NCI-H146 treated with DMSO at 0.1 percent for 48 hours (cell line): Measurements from ENCODE around the gene KCTD16.

Experiments used
- DNase-seq: peaks from one replicate; lab custom pipeline; 2025; ENCODE audit not compliant: unreplicated experiment; lab: John Stamatoyannopoulos, UW

Gene KCTD16

GRCh38 chr5:144451187-144451973, 280.7 kb downstream of the KCTD16 start:
- DNase-seq = no peak

DNA sequence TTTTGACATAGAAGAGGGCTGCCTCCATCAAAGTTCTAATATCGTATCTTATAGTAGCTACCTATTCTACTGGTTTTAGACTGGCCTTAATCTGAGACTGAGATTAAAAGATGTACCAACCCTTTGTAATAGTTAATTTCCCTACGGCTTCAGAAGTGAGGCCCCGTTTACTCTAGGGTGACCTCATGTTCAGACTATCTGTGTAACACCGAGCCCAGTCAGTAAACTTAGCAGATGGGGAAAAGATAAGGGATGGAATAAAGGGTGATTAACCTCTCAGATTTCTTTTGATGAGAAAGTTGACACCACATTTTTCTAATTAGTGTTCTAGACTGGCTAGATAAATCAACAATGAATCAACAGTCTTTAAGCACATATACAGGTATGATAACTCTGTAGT, 283.1 kb downstream of the KCTD16 start:
- peak; percentile 48 for DNase-seq

- no peak for DNase-seq
These were observed 286.5 kb downstream of the KCTD16 start for GRCh38 chr5:144457160-144457559.

- no peak for DNase-seq
These were observed 287.5 kb downstream of the KCTD16 start for GRCh38 chr5:144458216-144458615.

DNA sequence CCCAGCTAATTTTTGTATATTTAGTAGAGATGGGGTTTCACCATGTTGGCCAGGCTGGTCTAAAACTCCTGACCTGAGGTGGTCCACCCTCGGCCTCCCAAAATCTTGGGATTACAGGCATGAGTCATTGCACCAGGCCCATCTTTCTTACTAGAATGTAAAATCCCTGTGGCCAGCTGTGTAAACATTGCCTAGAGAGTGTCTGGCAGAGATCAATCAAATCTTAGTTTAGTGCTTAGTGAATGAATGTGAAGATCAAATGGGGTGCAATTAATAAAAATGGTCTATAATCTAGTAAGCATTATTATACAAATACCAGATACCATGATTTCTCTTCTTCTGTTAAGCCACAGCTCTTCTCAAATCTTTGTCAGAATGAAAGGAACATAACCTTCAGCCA, 289.9 kb downstream of the KCTD16 start:
- DNase-seq = peak; percentile 21

GRCh38 chr5:144462577-144462976, 291.9 kb downstream of the KCTD16 start:
- no peak for DNase-seq

DNA sequence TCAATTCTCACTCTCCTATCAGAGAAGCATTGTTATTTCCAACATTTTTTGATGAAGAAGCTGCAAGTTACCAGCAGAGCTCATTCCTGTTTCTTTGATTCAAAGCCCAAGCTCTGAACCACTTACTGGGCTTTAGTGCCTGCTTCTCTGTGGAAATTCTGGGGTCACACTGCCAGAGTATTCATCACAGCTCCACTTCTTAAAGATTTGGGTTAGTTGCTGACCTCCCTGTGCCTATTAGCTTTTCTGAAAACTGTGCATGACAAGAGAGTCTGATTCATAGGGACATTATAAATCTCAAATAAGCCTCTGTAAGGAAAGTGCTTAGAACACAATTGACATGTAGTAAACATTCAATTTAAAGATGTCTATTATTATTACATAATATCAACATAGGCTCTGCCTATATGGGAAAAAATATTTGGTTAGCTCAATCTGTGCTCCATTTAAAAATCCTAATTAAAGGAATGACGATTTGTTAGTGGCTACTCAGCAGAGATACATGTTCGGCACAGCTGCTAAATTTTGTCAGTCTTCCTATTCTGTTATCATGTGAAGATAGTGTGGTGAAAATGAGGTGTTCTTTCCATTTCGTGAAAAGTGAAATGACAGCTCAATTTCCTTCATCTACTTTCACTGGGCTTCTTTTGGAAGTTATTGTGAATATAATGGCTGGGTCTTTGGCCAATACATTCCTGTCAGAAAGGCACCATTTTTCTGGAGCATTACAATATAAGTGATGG, 293.0 kb downstream of the KCTD16 start:
- no peak for DNase-seq

DNA sequence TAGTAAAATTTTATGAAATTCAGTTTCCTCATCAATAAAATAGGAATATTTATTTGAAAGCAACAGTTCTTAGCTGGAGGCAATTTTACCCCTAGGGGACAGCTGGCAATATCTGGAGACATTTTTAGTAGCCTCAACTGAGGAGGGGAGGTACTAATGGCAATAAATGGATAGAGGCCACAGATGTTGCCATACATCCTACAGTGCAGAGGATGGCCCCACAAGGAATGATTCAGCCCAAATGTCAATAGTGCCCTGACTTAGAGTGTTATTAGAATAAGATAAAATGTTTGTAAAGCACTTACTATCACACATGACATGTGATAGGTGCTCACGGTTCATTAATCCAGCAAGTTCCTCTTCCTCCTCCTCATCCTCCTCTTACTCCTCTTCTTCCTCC, 293.6 kb downstream of the KCTD16 start:
- no peak for DNase-seq

DNA sequence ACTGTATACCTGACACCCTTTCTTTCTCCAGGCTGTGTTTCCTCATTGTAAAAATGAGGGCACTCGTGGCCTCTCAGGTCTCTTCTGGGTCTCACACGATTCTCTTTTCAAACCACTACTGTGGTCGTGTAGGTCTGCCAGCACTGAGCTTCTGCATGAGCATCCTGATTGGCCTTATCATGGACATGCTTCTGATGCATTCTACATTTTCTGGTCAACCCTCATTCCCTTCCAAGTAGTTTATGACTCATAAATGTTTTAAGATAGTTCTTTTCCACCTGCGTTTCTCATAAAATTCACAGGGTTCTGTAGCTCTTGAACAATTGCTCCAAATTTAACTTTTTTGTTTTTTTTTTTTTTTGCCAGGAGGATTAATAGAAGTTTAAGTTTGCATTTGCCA, 294.8 kb downstream of the KCTD16 start:
- no peak for DNase-seq

- peak; percentile 15 for DNase-seq
These were observed 297.1 kb downstream of the KCTD16 start for GRCh38 chr5:144467792-144468191.

DNA sequence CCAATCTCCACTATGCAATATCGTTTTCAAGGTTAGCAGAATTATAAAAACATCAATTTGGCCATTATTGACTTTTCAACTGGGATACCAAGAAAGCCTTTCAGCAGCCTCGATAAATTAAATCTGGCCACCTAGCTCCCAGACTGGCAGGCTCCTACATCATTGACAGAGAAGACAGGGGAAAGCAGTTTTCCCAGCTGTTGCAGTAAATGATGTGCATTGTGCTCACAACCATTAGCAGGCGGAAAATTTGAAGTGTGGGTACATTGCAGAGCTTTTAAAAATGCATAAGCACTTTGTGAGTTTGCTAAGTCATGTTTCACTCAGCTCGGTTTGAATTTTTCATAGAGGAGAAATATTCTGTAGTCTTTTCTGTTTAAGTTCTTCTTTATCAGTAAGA, 297.9 kb downstream of the KCTD16 start:
- DNase-seq = no peak

DNA sequence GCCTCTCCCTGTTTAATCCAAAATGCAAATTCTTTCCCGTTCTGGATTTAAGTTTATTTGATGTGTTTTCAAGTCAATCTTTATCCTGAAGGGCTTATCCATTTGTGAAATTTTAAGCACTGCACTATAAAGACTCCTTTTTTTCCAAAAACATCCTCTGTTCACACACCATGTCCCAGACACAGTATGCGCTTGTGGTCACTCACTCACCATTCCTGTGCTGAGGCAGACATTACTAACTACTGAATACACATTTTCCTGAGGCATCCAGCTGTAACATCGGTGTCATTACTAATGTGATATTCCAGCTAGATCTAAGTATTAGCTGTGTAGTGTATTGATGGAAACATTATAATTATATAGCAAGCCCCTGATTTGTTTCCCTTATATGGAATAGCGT, 298.4 kb downstream of the KCTD16 start:
- DNase-seq = no peak

DNA sequence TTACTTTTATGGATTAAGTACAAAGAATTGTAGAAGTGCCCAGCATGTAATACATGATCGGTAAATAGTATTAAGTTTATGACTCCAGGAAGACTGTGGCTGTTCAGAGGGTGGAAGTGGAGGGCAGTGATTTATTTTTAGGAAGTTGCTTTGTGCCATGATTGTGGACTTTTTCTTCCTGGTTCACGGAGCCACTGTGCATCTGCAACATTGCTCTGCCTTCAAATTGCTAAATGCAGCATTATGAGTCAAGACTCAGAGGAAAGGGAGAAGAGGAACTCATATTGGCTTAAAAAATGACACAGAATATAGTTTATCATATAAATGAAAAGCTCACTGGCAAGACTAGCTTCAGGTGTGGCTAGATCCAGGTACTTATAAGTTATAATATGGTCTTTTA, 301.5 kb downstream of the KCTD16 start:
- no peak for DNase-seq

GRCh38 chr5:144473650-144474049, 303.0 kb downstream of the KCTD16 start:
- DNase-seq = no peak

- no peak for DNase-seq
These were observed 307.9 kb downstream of the KCTD16 start for GRCh38 chr5:144478565-144478964.

- DNase-seq = no peak
These were observed 311.2 kb downstream of the KCTD16 start for GRCh38 chr5:144481861-144482260.

- no peak for DNase-seq
These were observed 313.6 kb downstream of the KCTD16 start for GRCh38 chr5:144484124-144484897.

GRCh38 chr5:144485540-144485939, 314.9 kb downstream of the KCTD16 start:
- DNase-seq = no peak

DNA sequence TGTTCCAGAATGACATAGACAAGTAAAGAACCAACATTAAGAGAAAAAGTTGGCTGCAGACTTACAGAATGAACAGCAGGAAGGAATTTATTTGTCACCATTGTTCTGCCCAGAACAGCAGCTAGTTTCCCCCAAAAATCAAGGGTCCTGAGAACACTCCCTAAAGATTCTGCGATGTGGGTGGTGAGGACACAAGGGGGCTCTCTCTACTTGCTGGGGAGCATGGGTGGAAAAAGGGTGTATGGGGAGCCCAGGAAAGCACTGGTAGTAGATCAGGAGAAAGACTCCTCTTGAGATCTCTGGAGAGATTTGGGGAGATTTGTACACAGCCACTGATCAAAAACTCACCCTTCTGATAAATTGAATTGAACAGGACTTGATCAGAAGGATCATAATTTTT, 316.5 kb downstream of the KCTD16 start:
- DNase-seq = no peak

DNA sequence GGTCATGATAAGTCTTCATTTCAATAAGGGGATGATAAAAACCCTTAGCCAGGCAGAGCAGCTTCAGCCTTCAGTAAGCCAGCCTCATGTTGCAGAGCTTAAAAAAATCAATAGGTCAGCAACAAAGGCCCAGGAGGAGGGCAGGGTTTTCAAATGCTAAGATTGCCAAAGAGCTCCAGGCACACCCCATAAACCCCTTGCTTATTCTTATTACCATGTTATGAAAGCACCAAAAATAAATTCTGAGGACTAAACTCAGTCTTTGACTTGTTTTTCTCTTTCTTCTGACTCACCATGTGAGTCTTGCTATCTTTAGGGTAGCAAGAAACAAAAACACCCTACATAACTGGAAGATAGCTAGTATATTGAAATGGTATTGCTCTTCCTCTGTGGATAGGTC, 317.1 kb downstream of the KCTD16 start:
- DNase-seq = peak; percentile 4

DNA sequence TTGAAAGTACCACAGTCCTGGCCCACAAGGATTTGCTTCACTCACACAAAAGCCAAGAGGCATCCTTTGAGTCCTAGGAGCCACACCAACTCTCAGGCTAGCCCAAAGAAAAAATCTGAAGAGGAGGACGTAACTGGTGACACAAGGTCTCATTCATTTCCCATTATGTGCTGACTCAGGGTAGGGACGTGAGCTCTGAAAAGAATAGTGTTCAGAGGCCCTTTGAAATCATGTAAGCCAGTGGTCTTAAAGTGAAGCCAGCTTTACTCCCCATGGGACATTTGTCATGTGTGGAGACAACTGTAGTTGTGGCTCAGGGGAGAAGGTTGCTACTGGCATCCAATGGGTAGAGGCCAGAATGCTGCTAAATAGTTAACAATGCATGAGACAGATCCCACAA, 332.4 kb downstream of the KCTD16 start:
- no peak for DNase-seq
